ENCODE measurements around the gene FOXO3.

The FOXO3 gene

GRCh38 chr6:108730635-108731515, 170.2 kb downstream of the FOXO3 start:
- in situ Hi-C loops (cut with MboI; ENCODE audit: low sequenced_read_pairs) = no loop called here

- in situ Hi-C loops (cut with MboI; ENCODE audit: low sequenced_read_pairs) = no loop called here
Observed at GRCh38 chr6:108732091-108732870, 171.6 kb downstream of the FOXO3 start.

- in situ Hi-C loops (cut with MboI; ENCODE audit: low sequenced_read_pairs) = no loop called here
Observed at GRCh38 chr6:108733051-108733450, 172.3 kb downstream of the FOXO3 start.

- in situ Hi-C loops (cut with MboI; ENCODE audit: low sequenced_read_pairs) = no loop called here
Observed at GRCh38 chr6:108733706-108734265, 173.1 kb downstream of the FOXO3 start.

Measured in HL-60/S4 (cell line).